ENCODE measurements around the gene TBC1D21.

The TBC1D21 gene

GRCh38 chr15:73908822-73909122 lies 35.4 kb downstream of the TBC1D21 start:
- no peak for DNase-seq (ENCODE audit: low read depth)

- no peak for DNase-seq (ENCODE audit: low read depth)
These were observed 36.3 kb downstream of the TBC1D21 start for GRCh38 chr15:73909651-73910050.

GRCh38 chr15:73910522-73911303 lies 37.3 kb downstream of the TBC1D21 start:
- no peak for DNase-seq (ENCODE audit: low read depth)

DNA sequence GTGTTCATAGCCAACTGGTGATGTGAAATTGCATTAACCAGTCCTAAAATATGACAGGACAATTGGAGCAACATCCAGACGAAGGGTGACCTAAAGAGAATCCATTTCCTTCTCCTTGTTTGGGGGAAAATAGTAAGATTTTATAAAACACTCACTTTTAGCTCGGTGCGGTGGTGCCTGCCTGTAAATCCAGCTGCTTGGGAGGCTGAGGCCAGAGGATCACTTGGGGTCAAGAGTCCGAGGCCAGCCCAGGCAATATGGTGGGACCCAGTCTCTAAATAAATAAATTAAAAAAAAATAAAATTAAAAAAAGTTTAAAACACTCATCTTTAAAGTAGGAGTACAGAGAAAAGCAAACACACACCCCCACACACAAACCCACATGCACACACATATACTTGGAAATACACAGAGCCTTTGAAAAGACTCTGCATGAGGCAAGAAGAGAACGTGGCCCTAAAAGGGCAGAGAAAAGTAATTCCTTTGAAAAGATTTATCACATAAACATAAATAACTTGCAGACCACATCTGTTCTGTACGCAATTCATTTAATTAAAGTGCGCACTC lies 38.7 kb downstream of the TBC1D21 start:
- no peak for DNase-seq (ENCODE audit: low read depth)

GRCh38 chr15:73914145-73914544 lies 40.8 kb downstream of the TBC1D21 start:
- DNase-seq (ENCODE audit: low read depth), result no peak

DNA sequence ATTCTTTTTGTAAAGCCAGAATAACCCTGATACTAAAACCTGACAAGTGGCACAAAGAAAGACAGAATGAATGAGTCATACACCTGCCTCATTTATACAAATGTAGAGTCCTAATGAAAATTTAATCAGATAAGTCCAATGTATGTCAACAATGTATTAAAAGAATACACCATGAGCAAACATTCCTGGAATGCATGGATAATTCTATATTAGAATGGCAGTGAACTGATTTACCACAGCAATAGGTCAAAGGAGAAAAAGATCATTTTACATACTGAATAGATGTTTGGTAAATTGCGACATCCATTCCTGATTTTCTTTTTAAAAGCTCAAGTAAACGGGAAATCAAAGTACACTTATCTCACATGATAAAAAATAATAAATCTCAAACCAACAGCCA lies 41.7 kb downstream of the TBC1D21 start:
- no peak for DNase-seq (ENCODE audit: low read depth)

DNA sequence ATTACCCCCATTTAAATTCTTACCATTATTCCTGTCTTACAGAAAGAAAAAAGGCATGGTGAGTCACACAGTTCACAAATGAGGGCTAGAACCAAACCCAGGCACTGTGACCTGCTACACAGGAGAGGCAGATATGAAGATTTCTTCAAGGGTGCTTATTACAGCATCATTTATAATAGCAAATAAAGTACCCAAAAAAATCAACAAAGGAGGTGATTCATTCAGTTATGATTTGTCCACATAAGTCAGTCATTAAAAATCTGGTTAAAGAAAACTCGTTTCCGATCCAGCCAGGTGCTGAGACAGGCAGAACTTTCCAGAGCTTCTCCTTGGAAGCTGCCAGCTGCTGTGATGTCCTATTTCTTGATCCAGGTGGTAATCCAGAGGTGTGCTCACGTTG lies 45.4 kb downstream of the TBC1D21 start:
- DNase-seq (ENCODE audit: low read depth), result no peak

DNA sequence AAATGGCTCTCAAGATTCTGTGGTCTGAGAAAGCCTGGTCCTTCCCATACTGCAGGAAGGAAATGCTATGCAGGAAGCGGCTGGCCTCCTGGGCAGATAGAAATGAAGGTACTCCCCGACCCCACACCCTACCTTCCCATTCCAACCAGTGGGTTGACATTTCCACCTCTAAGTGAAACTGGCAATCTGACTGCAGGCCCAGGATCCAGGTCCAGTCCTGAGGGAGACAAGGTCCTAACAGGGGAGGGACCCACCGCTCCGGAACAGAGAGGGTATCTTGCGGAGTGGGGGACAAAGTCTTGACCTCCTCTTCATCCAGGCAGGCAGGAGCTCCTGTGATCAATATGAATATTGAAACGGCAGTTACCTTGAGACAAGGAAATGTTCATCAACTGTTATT lies 46.3 kb downstream of the TBC1D21 start:
- no peak for DNase-seq (ENCODE audit: low read depth)

- DNase-seq (ENCODE audit: low read depth), result no peak
These were observed 48.0 kb downstream of the TBC1D21 start for GRCh38 chr15:73921254-73921925.

DNA sequence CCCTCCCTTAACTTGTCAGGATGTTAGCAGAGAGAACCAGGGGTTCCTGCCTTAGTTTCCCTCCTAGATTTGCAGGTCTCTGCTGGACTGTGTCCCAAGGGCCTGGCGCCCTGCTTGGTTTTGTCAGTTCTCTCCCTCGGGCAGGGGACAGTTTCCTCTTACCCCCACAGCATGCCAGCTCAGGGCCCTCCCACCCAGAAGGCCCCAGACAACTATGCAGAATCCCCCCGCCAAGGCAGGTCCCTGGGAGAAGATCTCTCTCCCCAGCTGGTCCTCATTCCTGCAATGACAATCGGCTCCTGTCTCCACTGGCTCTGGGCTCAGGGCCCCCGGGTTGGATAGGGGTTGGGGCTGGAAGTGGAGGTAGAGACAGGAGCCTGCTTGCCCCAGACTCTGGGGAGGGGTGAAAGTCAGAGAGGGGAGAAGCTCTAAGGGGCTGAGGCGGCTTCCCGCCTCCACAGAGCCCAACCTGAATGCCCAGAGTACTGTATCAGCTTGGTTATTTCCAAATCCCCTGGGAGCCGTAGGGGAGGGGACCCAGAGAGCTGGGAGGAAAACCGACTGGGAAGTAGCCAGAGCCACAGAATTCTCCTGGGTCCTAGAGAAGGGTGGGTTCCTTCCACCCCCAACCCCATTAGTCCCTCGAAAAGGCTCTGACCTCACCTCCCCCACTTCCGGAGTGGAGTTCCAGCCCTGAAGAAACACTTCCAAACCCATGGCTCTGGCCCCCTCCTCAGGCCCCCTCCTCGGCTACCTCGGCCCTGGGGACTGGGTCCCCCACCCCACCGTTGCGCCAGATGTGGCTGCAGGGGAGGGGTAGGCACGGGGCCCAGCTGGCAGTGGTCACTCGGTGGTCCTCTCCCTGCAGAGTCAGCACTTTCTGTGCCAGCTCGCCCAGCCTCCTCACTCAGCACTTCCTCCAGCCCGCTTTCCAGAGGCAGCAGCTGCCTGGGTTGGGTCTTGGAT lies 49.1 kb downstream of the TBC1D21 start:
- no peak for DNase-seq (ENCODE audit: low read depth)

- no peak for DNase-seq (ENCODE audit: low read depth)
These were observed 49.8 kb downstream of the TBC1D21 start for GRCh38 chr15:73923156-73923487.

- no peak for DNase-seq (ENCODE audit: low read depth)
These were observed 50.3 kb downstream of the TBC1D21 start for GRCh38 chr15:73923488-73924164.

DNA sequence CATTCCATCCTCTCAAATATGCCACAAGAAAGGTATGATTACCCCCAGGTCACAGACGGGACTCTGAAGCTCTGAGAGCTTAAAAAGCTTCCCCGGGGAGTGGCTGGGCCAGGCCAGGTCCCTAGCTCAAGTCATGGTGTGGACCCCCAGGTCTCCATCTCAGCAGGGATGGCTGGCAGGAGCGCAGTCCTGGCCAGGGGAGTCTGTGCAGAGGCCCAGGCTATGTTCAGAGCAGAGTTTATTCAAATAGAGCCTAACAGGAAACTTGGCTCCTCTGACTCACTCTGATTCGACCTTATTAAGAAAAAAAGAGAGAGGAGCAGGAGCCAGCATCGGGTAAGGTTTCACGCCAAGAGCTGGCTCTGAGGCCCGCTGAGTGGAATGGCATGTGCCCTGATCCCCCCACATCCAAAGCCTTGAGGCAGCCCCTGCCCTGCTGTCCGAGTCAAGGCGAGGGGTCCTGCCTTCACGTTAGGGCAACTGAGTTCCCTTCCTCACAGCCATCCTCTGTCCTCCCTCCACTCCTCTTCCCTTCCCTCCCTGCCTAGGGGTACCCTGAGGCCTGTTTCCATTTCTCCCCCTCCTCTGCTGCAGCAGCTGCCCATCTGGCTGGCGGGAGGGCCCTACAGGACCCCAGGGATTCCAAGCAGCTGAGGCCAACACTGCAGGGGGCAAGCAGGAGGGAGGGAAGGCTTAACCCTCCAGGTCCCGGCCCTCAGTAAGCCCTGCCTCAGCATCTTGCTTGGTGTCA lies 51.0 kb downstream of the TBC1D21 start:
- DNase-seq (ENCODE audit: low read depth), result peak; percentile 61

- DNase-seq (ENCODE audit: low read depth), result no peak
These were observed 52.5 kb downstream of the TBC1D21 start for GRCh38 chr15:73925848-73926218.

DNA sequence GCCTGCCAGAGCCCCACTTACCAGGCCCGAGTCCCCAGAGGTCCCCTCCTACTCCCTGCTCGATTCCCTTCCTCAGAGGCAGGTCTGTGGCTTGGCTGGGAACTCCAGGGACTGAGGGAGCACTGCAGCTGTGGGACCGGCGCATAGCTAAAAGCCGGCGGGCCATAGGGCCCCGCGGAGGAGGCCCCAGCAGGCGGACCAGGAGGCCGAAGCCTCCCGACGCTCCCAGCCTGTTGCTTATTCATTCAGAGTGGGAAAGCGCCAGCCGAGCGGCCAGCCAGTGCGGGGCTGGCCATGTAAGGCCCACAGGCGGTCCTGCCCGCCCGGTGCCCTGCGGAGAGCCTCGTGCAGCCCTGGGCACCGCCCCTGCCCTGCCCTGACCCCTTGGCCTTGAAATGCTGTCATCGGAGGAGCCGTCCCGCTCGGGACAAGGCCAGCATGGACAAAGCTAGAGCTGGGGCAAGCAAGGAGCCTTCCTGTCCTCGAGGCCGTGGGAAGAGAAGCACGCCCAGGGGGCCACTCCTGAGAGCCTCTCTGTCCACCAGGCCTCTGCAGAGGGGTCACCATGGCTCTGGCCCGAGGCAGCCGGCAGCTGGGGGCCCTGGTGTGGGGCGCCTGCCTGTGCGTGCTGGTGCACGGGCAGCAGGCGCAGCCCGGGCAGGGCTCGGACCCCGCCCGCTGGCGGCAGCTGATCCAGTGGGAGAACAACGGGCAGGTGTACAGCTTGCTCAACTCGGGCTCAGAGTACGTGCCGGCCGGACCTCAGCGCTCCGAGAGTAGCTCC lies 53.0 kb downstream of the TBC1D21 start, which contains the start of gene LOXL1:
TSS of gene LOXL1 (plus strand) at position 244 of the 784 bp plus-strand sequence. CDS start at position 566, 322 bp downstream.
- peak; percentile 83 for DNase-seq (ENCODE audit: low read depth)

DNA sequence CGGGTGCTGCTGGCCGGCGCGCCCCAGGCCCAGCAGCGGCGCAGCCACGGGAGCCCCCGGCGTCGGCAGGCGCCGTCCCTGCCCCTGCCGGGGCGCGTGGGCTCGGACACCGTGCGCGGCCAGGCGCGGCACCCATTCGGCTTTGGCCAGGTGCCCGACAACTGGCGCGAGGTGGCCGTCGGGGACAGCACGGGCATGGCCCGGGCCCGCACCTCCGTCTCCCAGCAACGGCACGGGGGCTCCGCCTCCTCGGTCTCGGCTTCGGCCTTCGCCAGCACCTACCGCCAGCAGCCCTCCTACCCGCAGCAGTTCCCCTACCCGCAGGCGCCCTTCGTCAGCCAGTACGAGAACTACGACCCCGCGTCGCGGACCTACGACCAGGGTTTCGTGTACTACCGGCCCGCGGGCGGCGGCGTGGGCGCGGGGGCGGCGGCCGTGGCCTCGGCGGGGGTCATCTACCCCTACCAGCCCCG lies 53.7 kb downstream of the TBC1D21 start:
- DNase-seq (ENCODE audit: low read depth), result no peak

DNA sequence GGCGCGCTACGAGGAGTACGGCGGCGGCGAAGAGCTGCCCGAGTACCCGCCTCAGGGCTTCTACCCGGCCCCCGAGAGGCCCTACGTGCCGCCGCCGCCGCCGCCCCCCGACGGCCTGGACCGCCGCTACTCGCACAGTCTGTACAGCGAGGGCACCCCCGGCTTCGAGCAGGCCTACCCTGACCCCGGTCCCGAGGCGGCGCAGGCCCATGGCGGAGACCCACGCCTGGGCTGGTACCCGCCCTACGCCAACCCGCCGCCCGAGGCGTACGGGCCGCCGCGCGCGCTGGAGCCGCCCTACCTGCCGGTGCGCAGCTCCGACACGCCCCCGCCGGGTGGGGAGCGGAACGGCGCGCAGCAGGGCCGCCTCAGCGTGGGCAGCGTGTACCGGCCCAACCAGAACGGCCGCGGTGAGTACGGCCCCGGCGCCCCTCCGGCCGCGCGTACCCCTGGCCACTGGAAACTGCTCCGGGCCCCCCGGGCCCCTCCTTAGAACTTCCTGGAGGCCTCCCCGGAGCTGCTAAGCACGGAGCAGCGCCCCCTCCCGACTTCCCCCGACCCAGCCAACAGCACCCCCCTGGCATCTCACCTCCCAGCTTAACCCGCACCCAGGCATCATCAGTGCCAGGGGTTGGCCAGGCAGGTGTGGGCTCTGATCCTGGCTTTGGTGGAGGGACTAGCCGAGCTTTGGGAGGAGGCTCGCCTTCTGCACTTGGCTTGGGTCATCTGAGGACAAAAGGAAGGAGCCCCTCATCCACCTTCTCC lies 54.3 kb downstream of the TBC1D21 start:
- no peak for DNase-seq (ENCODE audit: low read depth)

GRCh38 chr15:73928241-73928579 lies 54.8 kb downstream of the TBC1D21 start:
- DNase-seq (ENCODE audit: low read depth), result no peak

- no peak for DNase-seq (ENCODE audit: low read depth)
These were observed 55.7 kb downstream of the TBC1D21 start for GRCh38 chr15:73928971-73929627.

Measured in GM04504 (cell line).